Activated CD8-positive, alpha-beta T cell treated with anti-CD3 and anti-CD28 coated beads for 36 hours (primary cell): ENCODE results near the gene PLCB3. TPM values are rescaled to one million over a fixed set of nuclear protein-coding genes. Genes with fewer than 3 reads are reported as not detected.

Source experiments
- ATAC-seq: fragments of 200-7000 bp; cut with Tn5 transposase; one replicate; pipeline ENCODE4 v1.10.0; 2021; ENCODE audit warnings: mild to moderate bottlenecking, moderate library complexity
- CTCF ChIA-PET: fragments of 350-600 bp; sonication (Branson Sonifier 250); formaldehyde crosslinking; loops from one replicate; lab custom pipeline; 2021; ENCODE audit warnings: antibody characterized with exemption; lab: Charles Lee
- POLR2A ChIA-PET: fragments of 350-600 bp; sonication (Branson Sonifier 250); formaldehyde crosslinking; loops from one replicate; lab custom pipeline; 2021; ENCODE audit warnings: antibody characterized with exemption; lab: Charles Lee
- DNase-seq: peaks from one replicate; pipeline ENCODE4 v3.0.0-alpha.2; 2020
- H3K27ac Mint-ChIP-seq: one replicate; pipeline ENCODE4 v1.8.0; 2021; ENCODE audit warnings: mild to moderate bottlenecking, mixed read lengths
- H3K27me3 Mint-ChIP-seq: one replicate; pipeline ENCODE4 v1.8.0; 2021; ENCODE audit warnings: mixed read lengths
- H3K36me3 Mint-ChIP-seq: one replicate; pipeline ENCODE4 v1.8.0; 2021; ENCODE audit warnings: low read depth, mixed read lengths
- H3K4me1 Mint-ChIP-seq: one replicate; pipeline ENCODE4 v1.8.0; 2021; ENCODE audit warnings: low read depth, mixed read lengths
- H3K4me3 Mint-ChIP-seq: one replicate; pipeline ENCODE4 v1.8.0; 2021; ENCODE audit warnings: mild to moderate bottlenecking, moderate library complexity, mixed read lengths
- H3K9me3 Mint-ChIP-seq: one replicate; pipeline ENCODE4 v1.8.0; 2021; ENCODE audit warnings: mixed read lengths
- intact Hi-C: fragments of 100-400 bp; cut with micrococcal nuclease; formaldehyde crosslinking; loops from one replicate; pipeline ENCODE4 v1.10.0; 2022
- total RNA-seq, 2 experiments: library from RNA; stranded (reverse); gene quantifications; one replicate each; pipeline ENCODE4 v1.2.3, GENCODE V29; 2021
- TF ChIP-seq, protein P1 (sequence below): fragments of 200-600 bp; IDR thresholded peaks from one replicate; pipeline ENCODE4 v1.8.0; 2022; ENCODE audit warnings: antibody characterized with exemption, mild to moderate bottlenecking

PLCB3 gene
- total RNA-seq, 2 experiments from 2014 or later: 8.7 to 9.6 TPM

DNA sequence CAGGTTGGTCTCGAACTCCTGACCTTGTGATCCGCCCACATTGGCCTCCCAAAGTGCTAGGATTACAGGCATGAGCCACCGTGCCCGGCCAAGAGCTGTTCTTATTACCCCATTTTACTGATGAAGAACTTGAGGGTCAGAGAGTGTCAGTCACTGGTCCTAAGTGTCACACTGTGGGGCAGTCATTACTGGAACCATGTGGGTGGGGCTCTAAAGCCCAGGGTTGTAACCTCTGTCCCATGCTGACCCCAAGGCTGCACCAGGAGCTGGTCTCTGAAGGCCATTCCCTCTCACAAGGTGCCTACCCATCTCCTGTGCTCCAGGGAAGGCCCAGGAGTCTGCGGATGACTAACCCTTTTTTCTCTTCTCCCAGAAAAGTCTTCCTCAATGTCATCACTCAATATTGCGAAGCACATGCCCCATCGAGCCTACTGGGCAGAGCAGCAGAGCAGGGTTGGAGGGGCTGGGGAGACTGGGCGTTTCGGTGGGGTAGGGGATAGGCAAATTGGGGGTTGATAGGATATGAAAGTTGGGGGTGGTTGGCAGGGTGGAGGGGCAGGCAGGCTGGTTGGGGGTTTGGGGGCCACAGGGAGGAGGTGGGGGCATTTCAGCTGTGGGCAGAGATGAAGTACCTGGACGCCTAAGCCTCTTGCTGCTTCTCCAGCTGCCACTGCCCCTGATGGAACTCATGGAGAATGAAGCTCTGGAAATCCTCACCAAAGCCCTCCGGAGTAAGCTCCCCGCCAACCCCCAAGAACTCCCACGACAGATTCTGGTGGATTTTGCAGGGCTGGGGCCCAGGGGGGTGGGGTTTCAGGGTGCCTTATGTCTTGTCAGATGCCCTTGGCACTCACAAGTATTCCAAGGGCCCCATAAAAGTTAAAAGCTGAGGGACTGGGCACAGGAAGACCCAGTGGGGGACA is 52.0 kb downstream of the PLCB3 start:
- ATAC-seq (no peak), DNase-seq (no peak)
- H3K27me3 Mint-ChIP-seq: peaks cover 24% of the 10 kb centered on the region
- no peaks in the 10 kb centered on the region for H3K9me3 Mint-ChIP-seq
- peaks cover 15% of the 10 kb centered on the region for H3K36me3 Mint-ChIP-seq
- intact Hi-C loops: loop anchor here (5.0 to 10.0 kb wide), 2 partner anchors 59 to 101 kb away; partner anchors contain the start of genes FKBP2 and PPP1R14B
- H3K4me1 Mint-ChIP-seq: peaks cover 26% of the 10 kb centered on the region
- peak overlapping the region; percentile 89 for H3K4me3 Mint-ChIP-seq
- POLR2A ChIA-PET: interaction anchor here (0.6 to 5.3 kb wide), 19 partner anchors 10 to 118 kb away, joined by 3 to 55 read pairs (median 5); partner anchors contain the start of genes BAD, FERMT3, GPR137 and PRDX5
- CTCF ChIA-PET: interaction anchor here (1.0 to 6.0 kb wide), 17 partner anchors 13 to 385 kb away, joined by 3 to 111 read pairs (median 11); partner anchors contain the start of genes BAD, FERMT3, GPR137 and NUDT22
- H3K27ac Mint-ChIP-seq: peak overlapping the region; percentile 97
- TF ChIP-seq, protein P1, sequence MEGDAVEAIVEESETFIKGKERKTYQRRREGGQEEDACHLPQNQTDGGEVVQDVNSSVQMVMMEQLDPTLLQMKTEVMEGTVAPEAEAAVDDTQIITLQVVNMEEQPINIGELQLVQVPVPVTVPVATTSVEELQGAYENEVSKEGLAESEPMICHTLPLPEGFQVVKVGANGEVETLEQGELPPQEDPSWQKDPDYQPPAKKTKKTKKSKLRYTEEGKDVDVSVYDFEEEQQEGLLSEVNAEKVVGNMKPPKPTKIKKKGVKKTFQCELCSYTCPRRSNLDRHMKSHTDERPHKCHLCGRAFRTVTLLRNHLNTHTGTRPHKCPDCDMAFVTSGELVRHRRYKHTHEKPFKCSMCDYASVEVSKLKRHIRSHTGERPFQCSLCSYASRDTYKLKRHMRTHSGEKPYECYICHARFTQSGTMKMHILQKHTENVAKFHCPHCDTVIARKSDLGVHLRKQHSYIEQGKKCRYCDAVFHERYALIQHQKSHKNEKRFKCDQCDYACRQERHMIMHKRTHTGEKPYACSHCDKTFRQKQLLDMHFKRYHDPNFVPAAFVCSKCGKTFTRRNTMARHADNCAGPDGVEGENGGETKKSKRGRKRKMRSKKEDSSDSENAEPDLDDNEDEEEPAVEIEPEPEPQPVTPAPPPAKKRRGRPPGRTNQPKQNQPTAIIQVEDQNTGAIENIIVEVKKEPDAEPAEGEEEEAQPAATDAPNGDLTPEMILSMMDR: no peak

DNA sequence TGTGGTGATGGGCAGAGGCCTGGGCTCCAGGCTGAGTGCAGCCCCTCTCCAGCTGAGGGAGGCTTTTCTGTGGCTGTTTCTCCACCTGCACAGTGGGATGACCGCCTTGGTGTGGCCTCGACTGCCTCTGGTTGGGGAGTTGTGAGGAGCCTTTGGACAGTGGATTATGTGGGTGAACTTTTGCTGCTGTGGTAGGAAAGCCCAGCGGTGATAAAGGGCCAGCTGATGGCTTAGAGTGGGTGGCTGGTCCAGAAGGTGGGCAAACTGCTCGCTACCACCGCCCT is 52.6 kb downstream of the PLCB3 start:
- H3K36me3 Mint-ChIP-seq: peaks cover 15% of the 10 kb centered on the region
- peaks cover 26% of the 10 kb centered on the region for H3K4me1 Mint-ChIP-seq
- H3K27me3 Mint-ChIP-seq: peaks cover 20% of the 10 kb centered on the region
- ChIA-PET POLR2A (interaction anchor here (0.6 to 5.3 kb wide), 17 partner anchors 10 to 119 kb away, joined by 3 to 55 read pairs (median 5); partner anchors contain the start of genes FERMT3, FKBP2, PRDX5 and STIP1), CTCF (interaction anchor here (0.9 to 6.0 kb wide), 19 partner anchors 13 to 385 kb away, joined by 3 to 111 read pairs (median 9); partner anchors contain the start of genes BAD, DNAJC4, FERMT3 and GPR137)
- DNase-seq: no peak
- ATAC-seq: no peak
- TF ChIP-seq, protein P1: no peak
- no peaks in the 10 kb centered on the region for H3K9me3 Mint-ChIP-seq
- intact Hi-C loops: loop anchor here (5.0 to 10.0 kb wide), 2 partner anchors 59 to 102 kb away; partner anchors contain the start of genes FKBP2 and PPP1R14B
- peak overlapping the region; percentile 97 for H3K27ac Mint-ChIP-seq
- H3K4me3 Mint-ChIP-seq: peak overlapping the region; percentile 89

DNA sequence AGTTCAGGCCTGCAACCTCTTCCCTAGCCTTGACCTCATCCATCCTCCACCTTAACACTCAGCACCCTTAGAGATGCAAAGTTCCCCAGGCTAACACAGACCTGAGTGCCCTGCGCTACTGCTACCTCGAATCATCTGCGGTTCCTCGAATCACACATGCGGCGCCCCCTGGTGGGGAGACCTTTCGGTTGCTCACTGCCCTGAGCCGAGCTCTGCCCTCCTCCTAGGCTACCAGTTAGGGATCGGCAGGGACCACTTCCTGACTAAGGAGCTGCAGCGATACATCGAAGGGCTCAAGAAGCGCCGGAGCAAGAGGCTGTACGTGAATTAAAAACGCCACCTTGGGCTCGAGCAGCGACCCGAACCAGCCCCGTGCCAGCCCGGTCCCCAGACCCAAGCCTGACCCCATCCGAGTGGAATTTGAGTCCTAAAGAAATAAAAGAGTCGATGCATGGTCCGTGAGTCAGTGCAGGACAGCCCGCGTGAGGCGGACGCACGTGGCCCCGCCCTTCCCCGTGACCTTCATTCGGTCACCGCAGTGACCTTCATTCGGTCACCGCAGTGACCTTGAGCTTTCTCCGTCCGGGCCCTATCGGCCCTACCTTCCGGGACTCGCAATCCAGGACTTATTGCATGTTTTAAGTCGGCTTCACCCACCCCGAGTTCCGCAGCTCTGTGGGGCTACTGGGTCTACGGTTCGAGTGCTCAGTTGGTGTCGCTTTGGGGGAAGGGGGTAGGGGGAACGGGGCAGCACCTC is 53.2 kb downstream of the PLCB3 start:
- TF ChIP-seq, protein P1: peak; percentile 87
- H3K27ac Mint-ChIP-seq: peak overlapping the region; percentile 97
- H3K4me3 Mint-ChIP-seq: peak overlapping the region; percentile 89
- intact Hi-C loops: loop anchor here (5.0 to 10.0 kb wide), 2 partner anchors 60 to 102 kb away; partner anchors contain the start of genes FKBP2 and PPP1R14B
- no peaks in the 10 kb centered on the region for H3K9me3 Mint-ChIP-seq
- DNase-seq (peak; percentile 99), ATAC-seq (peak; percentile 38)
- peaks cover 18% of the 10 kb centered on the region for H3K27me3 Mint-ChIP-seq
- ChIA-PET CTCF (interaction anchor here (0.8 to 6.0 kb wide), 28 partner anchors 9 to 384 kb away, joined by 3 to 111 read pairs (median 6); partner anchors contain the start of genes BAD, DNAJC4, FERMT3 and GPR137), POLR2A (interaction anchor here (0.6 to 5.3 kb wide), 21 partner anchors 9 to 1463 kb away, joined by 3 to 55 read pairs (median 6); partner anchors contain the start of genes BAD, FERMT3, FKBP2 and PRDX5)
- peaks cover 15% of the 10 kb centered on the region for H3K36me3 Mint-ChIP-seq
- H3K4me1 Mint-ChIP-seq: peaks cover 29% of the 10 kb centered on the region

DNA sequence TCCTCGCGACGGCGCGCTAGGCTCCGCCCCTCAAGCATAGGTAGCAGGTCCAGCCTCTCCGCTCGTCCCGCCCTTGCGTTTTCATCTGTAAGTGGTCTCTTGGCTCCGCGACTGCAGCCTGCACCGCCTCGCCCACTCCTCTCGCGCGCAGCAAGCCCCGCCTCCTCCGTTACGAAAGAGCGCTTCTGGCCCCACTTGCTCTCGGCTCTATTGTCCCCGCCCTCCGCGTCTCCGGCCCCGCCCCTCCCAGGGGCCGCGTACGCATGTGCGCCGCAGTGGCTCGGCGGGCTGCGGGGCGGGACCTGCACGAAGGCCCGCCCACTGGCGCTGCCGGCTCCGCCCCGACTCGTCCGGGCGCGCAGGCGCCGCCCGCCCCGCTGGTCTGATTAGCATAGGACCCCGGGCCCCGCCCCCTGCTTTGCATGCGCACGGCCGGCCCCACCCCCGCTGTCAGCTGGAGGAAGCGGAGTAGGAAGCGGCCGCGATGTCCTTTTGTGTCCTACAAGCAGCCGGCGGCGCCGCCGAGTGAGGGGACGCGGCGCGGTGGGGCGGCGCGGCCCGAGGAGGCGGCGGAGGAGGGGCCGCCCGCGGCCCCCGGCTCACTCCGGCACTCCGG is 53.9 kb downstream of the PLCB3 start, which contains the start of gene ESRRA:
Gene ESRRA, plus strand, starts transcription at position 450 of the 616 bp plus-strand sequence. CDS start 1,656 bp downstream, outside the sequence.
- DNase-seq: peak; percentile 100
- Mint-ChIP-seq H3K27me3 (peaks cover 13% of the 10 kb centered on the region), H3K9me3 (no peaks in the 10 kb centered on the region), H3K27ac (peak within 1 kb of the TSS; percentile 97), H3K36me3 (peaks cover 16% of the 10 kb centered on the region), H3K4me1 (peaks cover 31% of the 10 kb centered on the region), H3K4me3 (peak within 1 kb of the TSS; percentile 90)
- TF ChIP-seq, protein P1: no peak
- POLR2A ChIA-PET: interaction anchor here (0.8 to 5.3 kb wide), 16 partner anchors 12 to 1464 kb away, joined by 3 to 55 read pairs (median 6); partner anchors contain the start of genes BAD, FERMT3, FKBP2 and PRDX5
- CTCF ChIA-PET: interaction anchor here (0.8 to 6.0 kb wide), 24 partner anchors 10 to 384 kb away, joined by 3 to 111 read pairs (median 6); partner anchors contain the start of genes BAD, DNAJC4, FERMT3 and GPR137
- intact Hi-C loops: loop anchor here (10.0 kb wide), 1 partner anchor 60 kb away; the partner anchor contains the start of genes FKBP2 and PPP1R14B
- ATAC-seq: peak; percentile 84
